Measurements from ENCODE around the gene PIK3R6. TPM values are rescaled to one million over a fixed set of nuclear protein-coding genes. Genes with fewer than 3 reads are reported as not detected.

The PIK3R6 gene
- total RNA-seq, 1 experiment from 2014 or later = not detected

DNA sequence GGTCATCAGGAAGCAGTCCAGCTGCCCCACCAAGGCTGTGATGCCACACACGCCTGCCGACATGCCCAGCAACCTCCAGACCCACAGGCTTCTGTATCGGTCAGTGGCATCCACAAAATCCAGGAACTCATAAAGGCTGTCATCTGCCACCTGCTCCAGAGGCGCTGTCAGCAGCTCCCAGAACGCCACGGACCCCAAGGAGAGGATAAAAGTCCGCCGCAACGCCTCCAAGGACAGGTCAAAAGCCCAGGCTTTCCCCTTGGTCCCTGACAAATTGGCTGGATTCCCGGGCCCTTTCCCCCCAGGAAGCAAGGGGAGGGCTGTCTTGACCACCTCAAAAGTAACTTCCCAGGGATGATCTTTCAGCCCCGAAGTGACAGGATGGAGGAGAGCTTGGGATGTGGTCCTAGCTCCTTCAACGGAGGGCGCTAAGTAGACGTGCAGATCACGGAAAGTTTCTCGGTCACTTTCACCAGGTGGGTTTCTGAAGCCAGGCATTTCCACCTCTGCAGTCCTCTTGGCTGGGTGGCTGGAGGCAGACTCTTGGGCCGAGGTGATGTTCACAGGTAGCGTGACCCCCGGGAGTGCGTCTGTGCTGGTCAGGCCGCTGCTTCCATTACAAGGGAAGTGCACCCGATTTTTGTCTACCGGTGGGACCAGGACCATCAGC, 69.2 kb downstream of the PIK3R6 start:
- no peak overlapping the region for H2AFZ ChIP-seq (ENCODE audit: low read length)
- intact Hi-C loops (cut with micrococcal nuclease) = no loop called here
- no peak overlapping the region for H3K4me2 ChIP-seq (ENCODE audit: low read length)
- no peak overlapping the region for H3K4me3 ChIP-seq (ENCODE audit: low read length)
- H3K9me3 ChIP-seq (ENCODE audit: low read length) = no peaks in the 10 kb centered on the region
- no peaks in the 10 kb centered on the region for H4K20me1 ChIP-seq (ENCODE audit: low read length)
- H3K27me3 ChIP-seq (ENCODE audit: low read length) = 0 out of 2 replicates have a peak, but pooled peaks cover 4% of the 10 kb centered on the region
- no TSS peak for BruUV-seq (replicated peaks)
- no peaks in the 10 kb centered on the region for H3K36me3 ChIP-seq (ENCODE audit: low read depth, low read length)
- no peak for ATAC-seq
- no peaks in the 10 kb centered on the region for H3K4me1 ChIP-seq (ENCODE audit: insufficient read depth, low read length)
- no peaks in the 10 kb centered on the region for H3F3A ChIP-seq (ENCODE audit: low read length, unreplicated experiment)
- H3K9ac ChIP-seq (ENCODE audit: low read length) = no peak overlapping the region
- no peak overlapping the region for H3K27ac ChIP-seq (ENCODE audit: low read length)
- TF ChIP-seq EZH2phosphoT487 (IDR thresholded peaks at IDR 0.05; ENCODE audit: borderline replicate concordance, low read length) = no peak
- no peak for TF ChIP-seq CTCF (conservative IDR thresholded peaks at IDR 0.05; ENCODE audit: low read depth, low read length)
- TF ChIP-seq EZH2 (IDR thresholded peaks at IDR 0.05; ENCODE audit: low read length, unreplicated experiment) = no peak
- POLR2A ChIA-PET (ENCODE audit: unreplicated experiment) = no interaction called here
- CTCF ChIA-PET = no interaction called here
- no peaks in the 10 kb centered on the region for H3K79me2 ChIP-seq (ENCODE audit: low read length)
- H3K9me2 ChIP-seq (replicated peaks; ENCODE audit: low read length) = no peaks in the 10 kb centered on the region
- DNase-seq = no peak

DNA sequence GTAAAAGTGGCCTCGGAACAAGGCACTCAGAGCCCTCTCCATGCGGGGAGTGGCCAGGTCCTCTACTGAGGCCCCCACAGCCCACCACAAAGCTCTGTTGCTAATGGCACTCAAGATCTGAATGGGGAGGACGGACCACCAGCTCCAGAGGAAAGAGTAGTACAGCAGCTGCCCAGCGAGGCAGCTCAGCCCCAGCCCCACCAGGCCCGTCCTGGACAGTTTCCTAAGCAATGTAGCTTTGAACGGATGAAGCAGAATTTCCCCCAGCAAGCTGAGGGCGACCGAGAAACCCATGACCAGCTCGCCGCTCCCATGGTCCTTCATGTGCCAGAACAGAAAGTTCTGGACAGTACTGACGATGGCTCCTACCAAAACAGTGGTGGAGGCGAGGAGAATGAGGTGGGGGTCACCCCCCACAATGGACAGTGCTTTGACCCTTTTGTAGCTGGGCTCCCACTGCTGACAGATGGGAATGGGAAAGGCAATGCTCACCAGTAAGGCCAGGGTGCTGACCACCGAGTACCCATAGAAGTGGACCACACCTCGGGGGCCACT, 69.8 kb downstream of the PIK3R6 start:
- POLR2A ChIA-PET (ENCODE audit: unreplicated experiment) = interaction anchor here (0.7 kb wide), 1 partner anchor 8 kb away, joined by 4 read pairs; no protein-coding TSS in a partner anchor
- H3F3A ChIP-seq (ENCODE audit: low read length, unreplicated experiment) = no peaks in the 10 kb centered on the region
- CTCF ChIA-PET = no interaction called here
- ATAC-seq (no peak), DNase-seq (no peak)
- intact Hi-C loops (cut with micrococcal nuclease) = no loop called here
- H4K20me1 ChIP-seq (ENCODE audit: low read length) = no peaks in the 10 kb centered on the region
- no peak overlapping the region for H3K9ac ChIP-seq (ENCODE audit: low read length)
- H3K79me2 ChIP-seq (ENCODE audit: low read length) = no peaks in the 10 kb centered on the region
- H3K4me1 ChIP-seq (ENCODE audit: insufficient read depth, low read length) = no peaks in the 10 kb centered on the region
- H2AFZ ChIP-seq (ENCODE audit: low read length) = no peak overlapping the region
- no peak for TF ChIP-seq CTCF (conservative IDR thresholded peaks at IDR 0.05; ENCODE audit: low read depth, low read length)
- no peak for TF ChIP-seq EZH2phosphoT487 (IDR thresholded peaks at IDR 0.05; ENCODE audit: borderline replicate concordance, low read length)
- H3K4me3 ChIP-seq (ENCODE audit: low read length) = no peak overlapping the region
- H3K4me2 ChIP-seq (ENCODE audit: low read length) = no peak overlapping the region
- H3K36me3 ChIP-seq (ENCODE audit: low read depth, low read length) = no peaks in the 10 kb centered on the region
- no TSS peak for BruUV-seq (replicated peaks)
- 0 out of 2 replicates have a peak, but pooled peaks cover 4% of the 10 kb centered on the region for H3K27me3 ChIP-seq (ENCODE audit: low read length)
- no peaks in the 10 kb centered on the region for H3K9me3 ChIP-seq (ENCODE audit: low read length)
- H3K9me2 ChIP-seq (replicated peaks; ENCODE audit: low read length) = no peaks in the 10 kb centered on the region
- no peak overlapping the region for H3K27ac ChIP-seq (ENCODE audit: low read length)

- no peak overlapping the region for H3K27ac ChIP-seq (ENCODE audit: low read length)
- no TSS peak for BruUV-seq (replicated peaks)
- no peak overlapping the region for H3K4me2 ChIP-seq (ENCODE audit: low read length)
- no peak overlapping the region for H3K4me3 ChIP-seq (ENCODE audit: low read length)
- no peaks in the 10 kb centered on the region for H3K9me3 ChIP-seq (ENCODE audit: low read length)
- H2AFZ ChIP-seq (ENCODE audit: low read length) = no peak overlapping the region
- POLR2A ChIA-PET (ENCODE audit: unreplicated experiment) = no interaction called here
- H3K79me2 ChIP-seq (ENCODE audit: low read length) = no peaks in the 10 kb centered on the region
- no peaks in the 10 kb centered on the region for H3K4me1 ChIP-seq (ENCODE audit: insufficient read depth, low read length)
- no peak for TF ChIP-seq EZH2 (IDR thresholded peaks at IDR 0.05; ENCODE audit: low read length, unreplicated experiment)
- no peak for TF ChIP-seq EZH2phosphoT487 (IDR thresholded peaks at IDR 0.05; ENCODE audit: borderline replicate concordance, low read length)
- no peak for TF ChIP-seq CTCF (conservative IDR thresholded peaks at IDR 0.05; ENCODE audit: low read depth, low read length)
- no peaks in the 10 kb centered on the region for H4K20me1 ChIP-seq (ENCODE audit: low read length)
- ATAC-seq = no peak
- H3K27me3 ChIP-seq (ENCODE audit: low read length) = 0 out of 2 replicates have a peak, but pooled peaks cover 4% of the 10 kb centered on the region
- intact Hi-C loops (cut with micrococcal nuclease) = no loop called here
- H3K9ac ChIP-seq (ENCODE audit: low read length) = no peak overlapping the region
- no peaks in the 10 kb centered on the region for H3F3A ChIP-seq (ENCODE audit: low read length, unreplicated experiment)
- H3K36me3 ChIP-seq (ENCODE audit: low read depth, low read length) = no peaks in the 10 kb centered on the region
- H3K9me2 ChIP-seq (replicated peaks; ENCODE audit: low read length) = no peaks in the 10 kb centered on the region
- CTCF ChIA-PET = no interaction called here
- DNase-seq = no peak
These were observed 72.8 kb downstream of the PIK3R6 start for GRCh38 chr17:8794636-8795035.

Measured in PC-3 (cell line).